Suprapubic skin (tissue), 3 donors: ENCODE results near the gene CADM4.

ENCODE experiments used
- CTCF ChIP-seq, 2 donors: fragments of 200-600 bp in 1 of 2; fragments of 450-650 bp in 1 of 2; sonication (generic) in 1 of 2; IDR thresholded peaks; one replicate each; pipeline ENCODE4 v1.5.1; 2016 to 2019; ENCODE audit warnings: antibody characterized with exemption in 2 of 2, mild to moderate bottlenecking in 1 of 2, moderate library complexity in 1 of 2
- EP300 ChIP-seq: sonication (generic); formaldehyde crosslinking; IDR thresholded peaks from one replicate; pipeline ENCODE4 v1.6.1; 2017; ENCODE audit warnings: antibody characterized with exemption

- TF ChIP-seq EP300 (no peak), CTCF (IDR thresholded peaks at IDR 0.05) (no peak)
Measured at GRCh38 chr19:43678512-43679261, 39.0 kb upstream of the CADM4 start.
